Activated naive CD8-positive, alpha-beta T cell (primary cell): ENCODE data around the gene RAD51B.

Experiments used
- H3K27ac Mint-ChIP-seq: one replicate; pipeline ENCODE4 v1.8.0; 2021; ENCODE audit warnings: mixed read lengths
- H3K27me3 Mint-ChIP-seq: one replicate; pipeline ENCODE4 v1.8.0; 2021; ENCODE audit warnings: mixed read lengths
- H3K36me3 Mint-ChIP-seq: one replicate; pipeline ENCODE4 v1.8.0; 2021; ENCODE audit warnings: mixed read lengths
- H3K4me1 Mint-ChIP-seq: one replicate; pipeline ENCODE4 v1.8.0; 2021; ENCODE audit warnings: low read depth, mixed read lengths
- H3K4me3 Mint-ChIP-seq: one replicate; pipeline ENCODE4 v1.8.0; 2021; ENCODE audit warnings: mild to moderate bottlenecking, mixed read lengths
- H3K9me3 Mint-ChIP-seq: one replicate; pipeline ENCODE4 v1.8.0; 2021; ENCODE audit warnings: low read depth, mixed read lengths

The RAD51B gene

DNA sequence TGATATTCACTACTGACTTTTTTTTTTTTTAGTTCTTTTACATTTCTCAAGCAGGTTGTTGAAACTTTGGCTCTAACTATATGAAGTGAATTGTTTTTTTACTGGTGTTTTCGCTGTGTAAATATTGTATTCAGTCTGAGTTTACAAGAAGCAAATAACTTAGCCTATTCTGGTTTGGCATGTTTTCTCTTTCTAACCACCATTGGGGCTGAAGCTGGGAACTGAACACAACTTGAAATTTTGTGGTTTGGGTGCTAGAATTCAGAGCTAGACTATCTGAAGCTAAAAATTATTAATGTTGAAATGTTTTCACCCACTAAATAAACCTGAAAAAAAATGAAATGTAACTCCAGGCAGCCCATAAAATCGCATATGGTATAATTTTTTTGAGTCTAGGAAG, 37.2 kb downstream of the RAD51B start:
- Mint-ChIP-seq H3K4me3 (no peak overlapping the region), H3K27ac (no peak overlapping the region), H3K36me3 (peaks cover 8% of the 10 kb centered on the region), H3K4me1 (no peaks in the 10 kb centered on the region), H3K27me3 (no peaks in the 10 kb centered on the region), H3K9me3 (no peaks in the 10 kb centered on the region)

- Mint-ChIP-seq H3K36me3 (peaks cover 8% of the 10 kb centered on the region), H3K4me3 (no peak overlapping the region), H3K9me3 (no peaks in the 10 kb centered on the region), H3K27me3 (no peaks in the 10 kb centered on the region), H3K27ac (no peak overlapping the region), H3K4me1 (no peaks in the 10 kb centered on the region)
These were observed 38.3 kb downstream of the RAD51B start for GRCh38 chr14:67857778-67858350.

GRCh38 chr14:67859169-67859749, 39.7 kb downstream of the RAD51B start:
- no peaks in the 10 kb centered on the region for H3K27me3 Mint-ChIP-seq
- no peaks in the 10 kb centered on the region for H3K9me3 Mint-ChIP-seq
- no peaks in the 10 kb centered on the region for H3K4me1 Mint-ChIP-seq
- no peak overlapping the region for H3K4me3 Mint-ChIP-seq
- peaks cover 4% of the 10 kb centered on the region for H3K36me3 Mint-ChIP-seq
- no peak overlapping the region for H3K27ac Mint-ChIP-seq

DNA sequence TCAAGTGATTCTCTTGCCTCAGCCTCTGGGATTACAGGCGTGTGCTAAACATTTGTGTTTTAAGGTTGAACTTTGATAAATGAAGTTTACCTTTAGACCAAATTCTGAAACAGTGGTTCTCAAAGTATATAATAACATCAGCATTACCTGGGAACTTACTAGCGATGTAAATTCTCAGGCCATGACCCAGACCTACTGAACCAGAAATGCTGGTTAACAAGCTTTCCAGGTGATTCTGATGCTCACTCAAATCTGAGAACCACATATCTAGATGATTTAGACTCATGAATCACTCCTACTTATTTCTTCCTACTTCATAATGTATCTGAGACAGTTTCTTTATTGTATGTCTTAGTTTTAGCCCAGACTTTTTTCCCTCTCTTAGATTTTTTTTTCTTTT, 43.6 kb downstream of the RAD51B start:
- Mint-ChIP-seq H3K4me3 (no peak overlapping the region), H3K36me3 (peaks cover 13% of the 10 kb centered on the region), H3K27ac (no peak overlapping the region), H3K27me3 (no peaks in the 10 kb centered on the region), H3K4me1 (peaks cover 1% of the 10 kb centered on the region), H3K9me3 (no peaks in the 10 kb centered on the region)

- Mint-ChIP-seq H3K4me3 (no peak overlapping the region), H3K27ac (no peak overlapping the region), H3K9me3 (no peaks in the 10 kb centered on the region), H3K4me1 (no peaks in the 10 kb centered on the region), H3K27me3 (no peaks in the 10 kb centered on the region), H3K36me3 (no peaks in the 10 kb centered on the region)
These were observed 55.8 kb downstream of the RAD51B start for GRCh38 chr14:67875175-67876006.

GRCh38 chr14:67879026-67879425, 59.4 kb downstream of the RAD51B start:
- Mint-ChIP-seq H3K4me1 (peaks cover 7% of the 10 kb centered on the region), H3K9me3 (no peaks in the 10 kb centered on the region), H3K4me3 (no peak overlapping the region), H3K27ac (no peak overlapping the region), H3K27me3 (no peaks in the 10 kb centered on the region), H3K36me3 (no peaks in the 10 kb centered on the region)

DNA sequence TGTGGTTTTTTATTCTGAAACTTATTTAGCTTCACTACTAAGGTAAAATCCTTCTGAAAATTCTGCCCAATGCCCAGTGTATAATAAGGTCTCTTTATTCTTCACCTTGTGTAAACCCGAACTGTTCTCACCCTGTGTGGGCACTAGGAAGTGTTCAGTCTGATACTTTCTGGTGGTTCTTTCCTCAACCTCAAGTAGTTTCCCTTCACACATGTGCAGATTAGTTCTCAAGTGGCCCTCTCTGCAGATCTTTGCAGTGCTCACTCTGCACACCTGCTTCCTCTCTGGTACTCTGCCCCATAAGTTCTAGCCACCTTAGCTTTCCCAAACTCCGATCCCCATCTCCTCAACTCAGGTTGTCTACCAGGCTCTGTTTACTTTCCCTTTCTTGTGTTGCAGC, 61.6 kb downstream of the RAD51B start:
- Mint-ChIP-seq H3K9me3 (no peaks in the 10 kb centered on the region), H3K27ac (no peak overlapping the region), H3K36me3 (peaks cover under 1% of the 10 kb centered on the region), H3K27me3 (no peaks in the 10 kb centered on the region), H3K4me1 (peaks cover 15% of the 10 kb centered on the region), H3K4me3 (no peak overlapping the region)

DNA sequence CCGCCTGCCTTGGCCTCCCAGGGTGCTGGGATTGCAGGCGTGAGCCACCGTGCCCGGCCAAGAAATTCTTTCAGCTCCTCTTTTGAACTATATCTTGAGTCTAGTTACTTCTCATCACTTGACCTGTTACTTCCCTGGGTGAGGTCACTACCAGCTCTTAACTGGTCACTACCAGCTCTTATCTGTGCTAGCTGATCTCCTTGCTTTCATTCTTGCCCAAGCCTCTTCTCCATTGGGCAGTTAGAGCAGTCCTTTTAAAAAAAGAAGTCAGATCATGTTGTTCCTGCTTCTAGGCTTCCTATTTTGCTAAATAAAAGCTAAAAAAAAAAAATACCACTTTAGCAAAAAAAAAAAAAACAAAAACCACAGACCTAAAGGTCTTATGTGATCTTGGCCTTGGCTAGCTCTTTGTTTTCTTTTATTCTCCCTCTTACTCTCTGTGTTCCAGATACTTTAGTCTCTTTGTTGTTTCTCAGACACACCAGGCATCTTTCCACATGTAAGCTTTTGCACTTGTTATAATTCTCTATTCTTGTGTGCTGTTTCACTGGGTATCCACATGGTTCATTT, 63.5 kb downstream of the RAD51B start:
- H3K27ac Mint-ChIP-seq: no peak overlapping the region
- no peak overlapping the region for H3K4me3 Mint-ChIP-seq
- H3K4me1 Mint-ChIP-seq: peaks cover 15% of the 10 kb centered on the region
- no peaks in the 10 kb centered on the region for H3K27me3 Mint-ChIP-seq
- H3K9me3 Mint-ChIP-seq: no peaks in the 10 kb centered on the region
- peaks cover 6% of the 10 kb centered on the region for H3K36me3 Mint-ChIP-seq

- H3K36me3 Mint-ChIP-seq: peaks cover 6% of the 10 kb centered on the region
- H3K27ac Mint-ChIP-seq: no peak overlapping the region
- no peak overlapping the region for H3K4me3 Mint-ChIP-seq
These were observed 64.1 kb downstream of the RAD51B start for GRCh38 chr14:67883717-67884116.

GRCh38 chr14:67886191-67886590, 66.6 kb downstream of the RAD51B start:
- H3K9me3 Mint-ChIP-seq: no peaks in the 10 kb centered on the region
- no peaks in the 10 kb centered on the region for H3K27me3 Mint-ChIP-seq
- H3K4me1 Mint-ChIP-seq: peaks cover 13% of the 10 kb centered on the region
- H3K36me3 Mint-ChIP-seq: peaks cover 6% of the 10 kb centered on the region
- H3K4me3 Mint-ChIP-seq: no peak overlapping the region
- no peak overlapping the region for H3K27ac Mint-ChIP-seq

More at GRCh38 chr14:67883717-67884116, 64.1 kb downstream of the RAD51B start:
- no peaks in the 10 kb centered on the region for H3K27me3 Mint-ChIP-seq
- no peaks in the 10 kb centered on the region for H3K9me3 Mint-ChIP-seq
- peaks cover 15% of the 10 kb centered on the region for H3K4me1 Mint-ChIP-seq

DNA sequence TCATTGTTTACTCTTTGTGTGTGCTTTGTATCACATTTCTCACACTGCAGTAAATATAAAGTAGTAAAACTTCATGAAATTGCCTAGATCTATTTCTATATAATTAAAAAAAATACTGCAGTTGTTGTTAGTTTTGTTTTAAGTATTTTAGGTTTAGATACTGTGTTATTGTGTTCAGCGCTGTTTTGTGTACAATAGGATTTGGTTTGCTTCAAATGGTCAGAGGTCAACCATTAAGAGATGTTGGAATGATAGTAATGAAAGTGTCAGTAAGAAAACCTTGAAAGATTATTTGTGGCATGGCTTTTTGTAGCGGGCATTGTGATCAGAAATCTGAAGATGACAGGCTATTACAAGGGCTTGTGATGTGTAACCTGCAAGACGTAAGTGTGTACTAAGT, 67.9 kb downstream of the RAD51B start:
- Mint-ChIP-seq H3K27ac (no peak overlapping the region), H3K36me3 (peaks cover 6% of the 10 kb centered on the region), H3K4me1 (peaks cover 8% of the 10 kb centered on the region), H3K27me3 (no peaks in the 10 kb centered on the region), H3K4me3 (no peak overlapping the region), H3K9me3 (no peaks in the 10 kb centered on the region)

DNA sequence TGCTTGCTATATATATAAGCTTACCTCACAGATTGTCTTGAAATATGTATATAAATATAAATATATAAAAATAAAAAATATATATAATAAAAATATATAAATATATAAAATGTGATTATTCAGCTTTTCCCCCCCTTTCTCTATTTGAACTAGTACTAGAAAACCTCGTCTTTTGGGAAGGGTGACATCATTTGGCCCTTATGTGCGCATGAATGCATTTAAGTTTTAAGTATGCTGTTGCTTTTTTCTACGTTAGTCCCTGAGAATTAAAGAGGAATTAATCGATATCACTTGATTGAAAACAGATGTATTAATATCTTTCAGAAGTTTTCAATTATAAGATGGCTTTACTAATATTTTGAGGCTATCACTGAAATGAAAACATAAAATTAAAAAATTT, 69.9 kb downstream of the RAD51B start:
- H3K4me1 Mint-ChIP-seq: peaks cover 4% of the 10 kb centered on the region
- H3K9me3 Mint-ChIP-seq: no peaks in the 10 kb centered on the region
- H3K36me3 Mint-ChIP-seq: peaks cover 6% of the 10 kb centered on the region
- H3K27me3 Mint-ChIP-seq: no peaks in the 10 kb centered on the region
- no peak overlapping the region for H3K4me3 Mint-ChIP-seq
- H3K27ac Mint-ChIP-seq: no peak overlapping the region

- no peaks in the 10 kb centered on the region for H3K9me3 Mint-ChIP-seq
- H3K4me1 Mint-ChIP-seq: no peaks in the 10 kb centered on the region
- peaks cover 8% of the 10 kb centered on the region for H3K36me3 Mint-ChIP-seq
- no peaks in the 10 kb centered on the region for H3K27me3 Mint-ChIP-seq
- no peak overlapping the region for H3K4me3 Mint-ChIP-seq
- H3K27ac Mint-ChIP-seq: no peak overlapping the region
These were observed 73.0 kb downstream of the RAD51B start for GRCh38 chr14:67892466-67893100.

DNA sequence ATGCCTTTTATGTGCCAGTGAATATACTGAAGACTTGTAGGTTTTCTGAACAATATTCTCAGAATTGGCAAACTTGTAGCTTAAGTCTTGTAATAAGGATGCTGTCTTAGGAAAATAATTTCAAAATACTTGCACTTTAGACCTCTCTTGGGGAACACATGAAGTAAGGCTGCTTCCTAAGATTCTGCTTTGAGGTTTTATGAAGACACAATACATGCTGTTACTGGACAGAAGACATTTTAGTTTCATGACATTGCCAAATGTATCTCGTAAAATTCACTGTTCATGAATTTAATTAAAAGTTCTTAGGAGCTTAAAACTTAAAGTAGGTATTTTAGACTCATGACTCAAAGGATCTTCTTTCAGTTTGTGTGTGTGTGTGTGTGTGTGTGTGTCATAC, 80.7 kb downstream of the RAD51B start:
- Mint-ChIP-seq H3K36me3 (peaks cover 27% of the 10 kb centered on the region), H3K27me3 (no peaks in the 10 kb centered on the region), H3K4me3 (no peak overlapping the region), H3K27ac (no peak overlapping the region), H3K4me1 (peaks cover 3% of the 10 kb centered on the region), H3K9me3 (peaks cover 16% of the 10 kb centered on the region)
